LNCAP (cell line): ENCODE measurements around the gene LSP1.

Experiments
- CTCF ChIP-seq: fragments of 450-650 bp; IDR thresholded peaks from 2 replicates; pipeline ENCODE4 v1.5.1; 2017; ENCODE audit warnings: mild to moderate bottlenecking

The LSP1 gene

GRCh38 chr11:1887451-1888346 is 34.8 kb downstream of the LSP1 start:
- no peak for TF ChIP-seq CTCF

- TF ChIP-seq CTCF, result no peak
These were observed 35.5 kb downstream of the LSP1 start for GRCh38 chr11:1888347-1888753.

GRCh38 chr11:1888811-1889210 is 35.9 kb downstream of the LSP1 start:
- TF ChIP-seq CTCF, result no peak

- no peak for TF ChIP-seq CTCF
These were observed 36.5 kb downstream of the LSP1 start for GRCh38 chr11:1889224-1889930.

GRCh38 chr11:1889941-1890855 is 37.3 kb downstream of the LSP1 start:
- no peak for TF ChIP-seq CTCF

GRCh38 chr11:1890856-1891830 is 38.3 kb downstream of the LSP1 start:
- no peak for TF ChIP-seq CTCF
